Activated B cell treated with CpG ODN at 0.5 μM for 24 hours (primary cell): ENCODE results near the gene GRIN3B. TPM values are rescaled to one million over a fixed set of nuclear protein-coding genes. Genes with fewer than 3 reads are reported as not detected.

Source experiments
- ATAC-seq: fragments of 200-7000 bp; cut with Tn5 transposase; one replicate; pipeline ENCODE4 v1.10.0; 2021; ENCODE audit warnings: low read depth, mild to moderate bottlenecking, moderate library complexity
- CTCF ChIA-PET: fragments of 350-600 bp; sonication (Branson Sonifier 250); formaldehyde crosslinking; loops from one replicate; lab custom pipeline; 2021; ENCODE audit warnings: antibody characterized with exemption; lab: Charles Lee
- POLR2A ChIA-PET: fragments of 350-600 bp; sonication (Branson Sonifier 250); formaldehyde crosslinking; loops from one replicate; lab custom pipeline; 2021; ENCODE audit warnings: antibody characterized with exemption; lab: Charles Lee
- DNase-seq: peaks from one replicate; pipeline ENCODE4 v3.0.0; 2022
- H3K27ac Mint-ChIP-seq: one replicate; pipeline ENCODE4 v1.8.0; 2020; ENCODE audit warnings: mixed read lengths
- H3K27me3 Mint-ChIP-seq: one replicate; pipeline ENCODE4 v1.8.0; 2021; ENCODE audit warnings: mixed read lengths
- H3K36me3 Mint-ChIP-seq: one replicate; pipeline ENCODE4 v1.8.0; 2021; ENCODE audit warnings: low read depth, mixed read lengths
- H3K4me1 Mint-ChIP-seq: one replicate; pipeline ENCODE4 v1.8.0; 2021; ENCODE audit warnings: mixed read lengths
- H3K4me3 Mint-ChIP-seq: one replicate; pipeline ENCODE4 v1.8.0; 2020; ENCODE audit warnings: mild to moderate bottlenecking, mixed read lengths
- H3K9me3 Mint-ChIP-seq: one replicate; pipeline ENCODE4 v1.8.0; 2020; ENCODE audit warnings: mixed read lengths
- intact Hi-C: fragments of 100-400 bp; cut with micrococcal nuclease; formaldehyde crosslinking; loops from one replicate; pipeline ENCODE4 v1.15.1; 2024
- total RNA-seq: library from RNA; stranded (reverse); gene quantifications from 2 replicates; pipeline ENCODE4 v1.2.3, GENCODE V29; 2022
- TF ChIP-seq, protein P1 (sequence below): fragments of 200-600 bp; IDR thresholded peaks from one replicate; pipeline ENCODE4 v1.8.0; 2022; ENCODE audit warnings: antibody characterized with exemption, mild to moderate bottlenecking

GRIN3B gene
- total RNA-seq, 1 donor from 2014 or later = 0.11 TPM

DNA sequence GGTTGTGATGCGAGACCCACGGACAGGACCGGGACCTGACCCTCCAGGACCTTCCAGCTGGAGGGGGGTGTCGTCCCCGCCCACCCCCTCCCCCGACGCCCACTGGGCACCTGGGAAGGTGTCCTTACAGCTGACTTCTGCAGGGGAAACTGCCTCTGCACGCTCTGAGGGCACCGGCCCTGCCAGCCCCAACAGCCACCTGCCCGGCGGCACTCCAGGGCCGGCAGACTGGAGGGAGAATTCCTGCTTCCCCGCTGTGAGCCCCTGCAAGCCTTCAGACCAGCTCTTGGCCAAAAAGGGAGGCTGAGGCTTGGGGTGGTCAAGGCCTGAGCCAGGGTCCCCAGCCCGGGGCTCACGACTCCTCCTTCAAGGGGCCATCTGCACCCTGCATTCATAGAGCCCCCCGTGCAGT lies 27.4 kb downstream of the GRIN3B start:
- POLR2A ChIA-PET = interaction anchor here (0.6 to 13.8 kb wide), 21 partner anchors 9 to 625 kb away, joined by 3 to 365 read pairs (median 4); partner anchors contain the start of genes ABCA7, ARHGAP45, CIRBP and POLR2E

DNA sequence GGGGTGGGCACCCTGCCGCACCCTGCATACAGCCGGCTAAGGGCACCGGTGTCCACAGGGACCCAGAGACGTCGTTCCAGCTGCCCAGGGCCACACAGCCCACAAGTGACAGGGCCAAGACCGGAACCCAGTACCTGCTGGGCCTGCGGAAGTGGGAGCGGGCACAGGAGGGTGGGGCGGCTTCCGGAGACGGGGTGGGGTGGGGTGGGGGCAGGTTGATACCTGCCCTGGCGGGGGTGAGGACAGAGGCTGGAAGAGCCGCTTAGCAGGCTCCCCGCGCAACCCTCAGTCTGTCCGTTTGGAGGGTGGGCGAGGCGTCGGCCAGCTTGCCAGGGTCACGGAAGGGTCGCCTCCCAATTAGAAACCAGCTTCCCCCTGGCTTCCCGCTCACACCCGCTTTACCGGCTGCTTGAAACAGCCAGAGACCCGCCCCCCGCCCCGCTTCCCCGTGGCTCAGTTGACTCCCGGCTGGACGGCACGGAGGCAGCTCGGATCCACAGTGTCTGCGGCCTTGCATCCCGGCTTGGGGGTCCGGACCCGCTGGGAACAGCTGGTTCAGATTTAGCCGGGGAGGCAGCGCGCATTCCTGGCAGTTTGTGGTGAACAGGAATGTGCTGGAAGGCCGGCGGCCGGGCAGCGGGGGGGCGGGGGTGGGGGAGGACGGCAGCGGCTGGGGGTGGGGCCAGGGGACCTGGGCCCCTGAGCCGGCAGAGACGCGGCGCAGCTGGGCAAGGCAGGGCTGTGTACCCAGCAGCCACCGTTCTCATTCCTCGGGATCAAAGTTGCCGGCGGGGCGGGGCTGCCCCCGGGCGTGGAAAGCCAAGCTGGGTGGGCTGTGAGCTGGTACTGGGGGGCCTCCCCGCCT lies 28.1 kb downstream of the GRIN3B start:
- CTCF ChIA-PET = interaction anchor here (1.5 to 3.6 kb wide), 3 partner anchors 10 to 39 kb away, joined by 6 to 15 read pairs (median 13); partner anchors contain the start of genes ABCA7 and ARHGAP45
- peak overlapping the region; percentile 87 for H3K4me3 Mint-ChIP-seq
- H3K27ac Mint-ChIP-seq = peak overlapping the region; percentile 69
- POLR2A ChIA-PET = interaction anchor here (0.6 to 13.8 kb wide), 19 partner anchors 8 to 241 kb away, joined by 3 to 365 read pairs (median 6); partner anchors contain the start of genes ABCA7, ARHGAP45, CIRBP and POLR2E
- intact Hi-C loops = no loop called here
- H3K9me3 Mint-ChIP-seq = no peaks in the 10 kb centered on the region
- TF ChIP-seq, protein P1, sequence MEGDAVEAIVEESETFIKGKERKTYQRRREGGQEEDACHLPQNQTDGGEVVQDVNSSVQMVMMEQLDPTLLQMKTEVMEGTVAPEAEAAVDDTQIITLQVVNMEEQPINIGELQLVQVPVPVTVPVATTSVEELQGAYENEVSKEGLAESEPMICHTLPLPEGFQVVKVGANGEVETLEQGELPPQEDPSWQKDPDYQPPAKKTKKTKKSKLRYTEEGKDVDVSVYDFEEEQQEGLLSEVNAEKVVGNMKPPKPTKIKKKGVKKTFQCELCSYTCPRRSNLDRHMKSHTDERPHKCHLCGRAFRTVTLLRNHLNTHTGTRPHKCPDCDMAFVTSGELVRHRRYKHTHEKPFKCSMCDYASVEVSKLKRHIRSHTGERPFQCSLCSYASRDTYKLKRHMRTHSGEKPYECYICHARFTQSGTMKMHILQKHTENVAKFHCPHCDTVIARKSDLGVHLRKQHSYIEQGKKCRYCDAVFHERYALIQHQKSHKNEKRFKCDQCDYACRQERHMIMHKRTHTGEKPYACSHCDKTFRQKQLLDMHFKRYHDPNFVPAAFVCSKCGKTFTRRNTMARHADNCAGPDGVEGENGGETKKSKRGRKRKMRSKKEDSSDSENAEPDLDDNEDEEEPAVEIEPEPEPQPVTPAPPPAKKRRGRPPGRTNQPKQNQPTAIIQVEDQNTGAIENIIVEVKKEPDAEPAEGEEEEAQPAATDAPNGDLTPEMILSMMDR = no peak
- peak; percentile 42 for ATAC-seq
- H3K27me3 Mint-ChIP-seq = no peaks in the 10 kb centered on the region
- H3K4me1 Mint-ChIP-seq = peaks cover 25% of the 10 kb centered on the region
- peak; percentile 50 for DNase-seq
- H3K36me3 Mint-ChIP-seq = peaks cover 37% of the 10 kb centered on the region

More for the DNA sequence above, 27.4 kb downstream of the GRIN3B start:
- no peaks in the 10 kb centered on the region for H3K27me3 Mint-ChIP-seq
- CTCF ChIA-PET = interaction anchor here (1.5 to 3.6 kb wide), 3 partner anchors 11 to 39 kb away, joined by 6 to 15 read pairs (median 13); partner anchors contain the start of genes ABCA7 and ARHGAP45
- peaks cover 25% of the 10 kb centered on the region for H3K4me1 Mint-ChIP-seq
- peaks cover 30% of the 10 kb centered on the region for H3K36me3 Mint-ChIP-seq
- intact Hi-C loops = loop anchor here (1.0 kb wide), 1 partner anchor 76 kb away; the partner anchor contains the start of gene GPX4
- H3K27ac Mint-ChIP-seq = peak overlapping the region; percentile 91
- peak; percentile 33 for DNase-seq
- peak; percentile 20 for ATAC-seq
- H3K4me3 Mint-ChIP-seq = peak overlapping the region; percentile 95
- no peaks in the 10 kb centered on the region for H3K9me3 Mint-ChIP-seq
- TF ChIP-seq, protein P1 = no peak

DNA sequence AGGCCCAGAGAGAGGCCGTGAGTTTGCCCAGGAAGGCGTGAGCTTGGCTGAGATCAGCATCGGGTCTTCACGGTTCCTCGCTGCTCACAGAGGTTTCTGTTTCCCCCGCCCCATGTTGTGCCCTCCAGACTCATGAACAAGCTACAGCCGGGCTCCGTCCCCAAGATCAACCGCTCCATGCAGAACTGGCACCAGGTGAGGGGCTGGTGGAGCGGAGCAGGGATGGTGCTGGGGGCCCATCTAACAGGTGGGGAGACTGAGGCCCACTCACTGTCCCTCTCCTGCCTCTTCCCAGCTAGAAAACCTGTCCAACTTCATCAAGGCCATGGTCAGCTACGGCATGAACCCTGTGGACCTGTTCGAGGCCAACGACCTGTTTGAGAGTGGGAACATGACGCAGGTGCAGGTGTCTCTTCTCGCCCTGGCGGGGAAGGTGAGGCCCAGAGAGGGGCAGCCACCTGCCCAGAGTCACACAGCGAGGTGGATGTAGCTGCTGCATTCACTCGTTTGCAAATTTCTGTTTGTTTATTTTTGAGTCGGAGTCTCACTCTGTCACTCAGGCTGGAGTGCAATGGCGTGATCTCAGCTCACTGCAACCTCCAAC lies 32.1 kb downstream of the GRIN3B start:
- Mint-ChIP-seq H3K27ac (no peak overlapping the region), H3K36me3 (peaks cover 54% of the 10 kb centered on the region), H3K4me1 (peaks cover 36% of the 10 kb centered on the region), H3K4me3 (no peak overlapping the region), H3K27me3 (no peaks in the 10 kb centered on the region), H3K9me3 (no peaks in the 10 kb centered on the region)
- ChIA-PET POLR2A (interaction anchor here (0.6 to 13.8 kb wide), 6 partner anchors 7 to 1153 kb away, joined by 3 to 365 read pairs (median 3); partner anchors contain the start of genes ABCA7 and RNU6-2), CTCF (no interaction called here)
- no peak for DNase-seq
- intact Hi-C loops = no loop called here
- TF ChIP-seq, protein P1 = no peak
- ATAC-seq = no peak

DNA sequence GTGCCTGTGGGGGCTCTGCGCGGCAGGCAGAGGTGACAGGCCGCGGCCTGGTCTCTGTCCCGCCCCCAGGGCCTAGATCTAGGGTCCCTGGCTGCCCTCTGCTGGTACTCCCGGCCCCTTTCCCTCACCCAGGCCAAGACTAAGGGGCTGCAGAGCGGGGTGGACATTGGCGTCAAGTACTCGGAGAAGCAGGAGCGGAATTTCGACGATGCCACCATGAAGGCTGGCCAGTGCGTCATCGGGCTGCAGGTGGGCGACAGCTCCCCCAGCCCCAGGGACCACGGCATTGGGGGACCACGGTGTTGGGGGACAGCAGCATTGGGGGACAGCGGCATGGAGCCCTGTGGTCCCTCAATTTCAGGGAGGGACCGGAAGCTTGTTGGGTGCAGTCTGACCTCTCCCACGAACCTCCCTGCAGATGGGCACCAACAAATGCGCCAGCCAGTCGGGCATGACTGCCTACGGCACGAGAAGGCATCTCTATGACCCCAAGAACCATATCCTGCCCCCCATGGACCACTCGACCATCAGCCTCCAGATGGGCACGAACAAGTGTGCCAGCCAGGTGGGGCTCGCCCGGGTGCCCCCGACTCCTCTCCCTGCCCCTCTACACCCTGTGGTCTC lies 35.9 kb downstream of the GRIN3B start:
- H3K9me3 Mint-ChIP-seq = no peaks in the 10 kb centered on the region
- peaks cover 56% of the 10 kb centered on the region for H3K36me3 Mint-ChIP-seq
- DNase-seq (no peak), ATAC-seq (no peak)
- H3K27me3 Mint-ChIP-seq = no peaks in the 10 kb centered on the region
- H3K27ac Mint-ChIP-seq = peak overlapping the region; percentile 77
- TF ChIP-seq, protein P1 = no peak
- no peak overlapping the region for H3K4me3 Mint-ChIP-seq
- POLR2A ChIA-PET = interaction anchor here (1.0 to 9.9 kb wide), 3 partner anchors 10 to 55 kb away, joined by 3 to 365 read pairs (median 140); partner anchors contain the start of genes ARHGAP45, CNN2, RNU6-2 and TMEM259
- intact Hi-C loops = no loop called here
- CTCF ChIA-PET = no interaction called here
- peaks cover 53% of the 10 kb centered on the region for H3K4me1 Mint-ChIP-seq
